Choroid plexus epithelial cell (primary cell): ENCODE results near the gene SH3PXD2A.

ENCODE experiments used
- DNase-seq: peaks from one replicate; pipeline ENCODE4 v3.0.0-alpha.2; 2010; ENCODE audit warnings: low read depth
- H3K4me3 ChIP-seq: 2 replicates; pipeline ENCODE4 v1.5.1; 2011; ENCODE audit warnings: low read depth, mild to moderate bottlenecking, control low read depth, low read length, moderate library complexity
- TF ChIP-seq, protein P1 (sequence below): conservative IDR thresholded peaks from 2 replicates; pipeline ENCODE4 v1.5.1; 2011; ENCODE audit warnings: low read depth, mild to moderate bottlenecking, control low read depth, inconsistent platforms, low read length, moderate library complexity

SH3PXD2A gene

DNA sequence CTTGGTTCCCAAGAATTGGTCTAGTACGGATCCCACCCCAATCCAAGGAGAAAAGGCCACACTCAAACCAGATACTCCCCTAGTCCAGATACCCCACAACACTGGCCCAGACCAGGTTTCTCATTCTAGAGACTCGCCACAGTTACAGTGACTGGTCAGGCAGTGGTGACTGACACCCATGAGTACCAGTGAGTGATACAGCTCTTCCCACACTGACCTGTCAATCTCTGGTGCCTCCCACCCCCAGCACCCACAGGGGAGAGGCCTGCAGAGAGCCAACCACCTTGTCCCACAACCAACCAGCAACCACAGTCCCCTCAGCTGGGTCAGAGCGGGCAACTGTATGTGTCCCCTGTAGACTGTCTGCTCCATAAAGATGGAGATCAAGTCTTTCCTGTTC, 209.1 kb downstream of the SH3PXD2A start:
- DNase-seq: no peak
- no peak overlapping the region for H3K4me3 ChIP-seq
- TF ChIP-seq, protein P1, sequence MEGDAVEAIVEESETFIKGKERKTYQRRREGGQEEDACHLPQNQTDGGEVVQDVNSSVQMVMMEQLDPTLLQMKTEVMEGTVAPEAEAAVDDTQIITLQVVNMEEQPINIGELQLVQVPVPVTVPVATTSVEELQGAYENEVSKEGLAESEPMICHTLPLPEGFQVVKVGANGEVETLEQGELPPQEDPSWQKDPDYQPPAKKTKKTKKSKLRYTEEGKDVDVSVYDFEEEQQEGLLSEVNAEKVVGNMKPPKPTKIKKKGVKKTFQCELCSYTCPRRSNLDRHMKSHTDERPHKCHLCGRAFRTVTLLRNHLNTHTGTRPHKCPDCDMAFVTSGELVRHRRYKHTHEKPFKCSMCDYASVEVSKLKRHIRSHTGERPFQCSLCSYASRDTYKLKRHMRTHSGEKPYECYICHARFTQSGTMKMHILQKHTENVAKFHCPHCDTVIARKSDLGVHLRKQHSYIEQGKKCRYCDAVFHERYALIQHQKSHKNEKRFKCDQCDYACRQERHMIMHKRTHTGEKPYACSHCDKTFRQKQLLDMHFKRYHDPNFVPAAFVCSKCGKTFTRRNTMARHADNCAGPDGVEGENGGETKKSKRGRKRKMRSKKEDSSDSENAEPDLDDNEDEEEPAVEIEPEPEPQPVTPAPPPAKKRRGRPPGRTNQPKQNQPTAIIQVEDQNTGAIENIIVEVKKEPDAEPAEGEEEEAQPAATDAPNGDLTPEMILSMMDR: no peak

DNA sequence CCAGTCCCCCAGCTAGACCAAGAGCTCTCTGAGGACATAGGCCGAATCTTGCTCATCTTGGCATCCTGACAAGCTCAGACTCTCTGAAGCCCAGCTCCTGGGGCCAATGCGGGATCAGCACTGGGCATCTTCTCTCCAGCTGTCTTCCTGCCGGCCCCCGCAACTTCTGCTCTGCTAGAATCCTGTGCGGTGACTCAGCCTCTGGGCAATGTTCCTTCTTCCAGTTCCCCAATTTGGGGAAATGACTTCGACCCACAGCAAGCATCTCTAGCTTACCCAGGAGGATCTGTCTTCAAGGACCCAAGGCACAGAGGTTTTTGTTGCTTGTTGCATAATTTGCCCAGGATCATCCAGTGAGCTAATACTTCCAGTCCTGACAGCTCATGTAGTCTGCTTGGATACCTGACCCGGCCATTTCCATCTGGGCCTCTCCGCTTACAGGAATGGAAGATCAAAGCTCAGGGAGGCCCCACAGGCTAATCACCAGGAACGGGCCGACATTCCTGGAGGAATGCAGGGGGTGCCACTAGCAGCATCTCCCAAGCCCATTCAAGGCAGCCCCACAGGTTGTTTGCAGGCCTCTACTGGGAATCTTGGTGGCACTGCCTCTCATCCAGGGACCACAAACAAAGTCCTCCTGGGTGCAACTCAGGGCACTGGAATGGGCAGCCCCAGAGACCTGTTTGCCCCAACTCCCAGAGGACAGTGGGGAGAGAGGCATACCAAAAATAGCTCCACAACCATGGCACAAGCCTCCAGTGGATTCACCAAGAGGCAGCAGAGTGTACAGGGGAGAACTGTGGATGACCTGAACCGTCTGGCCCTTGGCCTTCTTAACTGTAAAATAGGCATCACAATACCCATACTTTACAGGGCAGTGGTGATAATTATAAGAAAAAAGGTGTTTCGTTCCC, 210.0 kb downstream of the SH3PXD2A start:
- DNase-seq: peak; percentile 92
- H3K4me3 ChIP-seq: no peak overlapping the region
- TF ChIP-seq, protein P1: no peak

DNA sequence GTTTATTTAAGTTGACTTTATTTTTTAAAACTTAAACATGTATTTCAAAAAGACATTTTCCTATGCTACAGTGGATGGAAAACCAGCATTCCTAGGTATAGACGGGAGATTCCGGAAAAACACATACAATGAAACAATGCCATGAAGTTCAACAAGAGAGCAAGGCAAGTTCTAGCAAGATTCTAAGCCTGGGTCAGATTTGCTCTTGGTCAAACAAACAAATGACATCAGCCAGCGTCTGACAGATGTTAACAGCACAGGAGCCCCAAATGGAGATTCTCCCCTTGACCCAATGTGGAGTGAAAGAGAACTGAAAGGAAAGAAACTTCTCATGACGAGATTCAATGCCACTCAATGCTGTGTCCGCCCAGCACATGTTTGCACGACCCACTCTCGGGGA, 212.0 kb downstream of the SH3PXD2A start:
- TF ChIP-seq, protein P1: no peak
- H3K4me3 ChIP-seq: no peak overlapping the region
- no peak for DNase-seq

DNA sequence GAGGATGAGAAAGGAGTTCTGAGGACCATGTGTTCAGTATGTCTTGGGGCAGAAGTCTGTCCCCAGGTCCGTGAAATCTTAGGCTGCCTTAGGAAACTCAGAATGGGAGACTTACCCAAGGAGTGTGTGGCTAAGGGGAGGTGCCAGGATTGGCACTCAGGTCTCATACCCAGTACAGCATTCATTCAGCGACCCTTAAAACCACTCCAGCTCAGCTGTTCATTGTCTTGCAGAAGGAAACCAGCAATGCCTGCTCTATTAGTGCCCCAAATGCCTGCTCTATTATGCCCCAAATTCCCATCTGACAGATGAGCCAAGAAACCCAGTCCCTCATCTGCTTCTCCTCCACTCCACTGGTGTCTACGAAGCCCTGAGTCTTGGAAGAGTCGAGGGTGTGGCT, 214.1 kb downstream of the SH3PXD2A start:
- H3K4me3 ChIP-seq: no peak overlapping the region
- DNase-seq: no peak
- TF ChIP-seq, protein P1: no peak

DNA sequence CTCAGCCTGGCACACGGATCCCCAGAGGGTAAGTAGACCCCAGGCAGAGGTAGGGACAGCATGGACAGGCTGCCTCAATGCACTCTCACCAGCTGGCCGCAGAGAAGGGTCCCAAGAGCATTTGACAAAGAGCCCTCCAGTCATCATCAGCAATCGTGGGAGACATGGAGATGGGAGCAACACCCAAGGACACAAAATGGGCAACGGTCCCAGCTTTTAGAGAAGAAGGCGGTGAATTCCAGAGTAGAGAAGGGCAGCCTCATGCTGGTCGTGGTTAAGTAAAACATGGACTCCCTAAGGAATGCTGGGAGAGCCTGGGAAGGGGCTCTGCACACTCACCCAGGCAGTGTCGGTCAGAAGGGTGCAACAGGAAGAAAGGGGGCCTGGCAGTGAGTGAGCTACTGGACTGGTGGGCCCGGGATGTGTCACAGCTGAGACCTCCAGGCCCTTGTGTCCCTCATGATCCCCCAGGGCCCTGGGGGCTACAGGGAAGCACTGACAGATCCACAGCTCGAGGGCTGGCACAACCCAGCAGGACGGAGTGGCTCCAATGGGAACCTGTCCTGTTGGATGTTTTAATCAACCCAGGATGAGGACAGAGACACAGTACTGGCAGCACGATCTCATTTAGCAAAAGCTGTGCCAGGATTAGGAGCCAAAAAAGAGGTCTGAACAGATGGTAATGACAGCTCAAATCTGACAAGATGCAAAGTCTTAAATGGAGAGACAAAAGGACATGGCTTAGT, 214.8 kb downstream of the SH3PXD2A start:
- peak; percentile 34 for DNase-seq
- no peak overlapping the region for H3K4me3 ChIP-seq
- TF ChIP-seq, protein P1: no peak

DNA sequence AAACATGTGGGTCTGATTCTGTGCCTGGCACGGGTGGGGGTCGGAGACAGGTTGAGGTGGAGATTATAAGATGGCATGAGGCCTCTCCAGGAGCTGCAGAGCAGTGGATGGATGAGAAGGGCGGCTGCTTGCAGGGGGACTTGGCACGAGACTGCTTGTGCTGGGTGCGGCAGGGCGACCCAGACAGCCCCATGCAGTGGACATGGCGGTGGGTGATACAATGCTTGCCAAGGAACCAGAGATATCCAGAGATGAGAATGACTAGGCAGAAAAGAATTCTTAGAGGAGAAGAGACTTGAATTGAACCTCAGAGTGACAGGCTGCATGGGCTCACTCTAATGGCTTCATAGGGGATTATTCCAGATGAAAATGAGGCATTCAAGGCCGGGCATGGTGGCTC, 216.4 kb downstream of the SH3PXD2A start:
- H3K4me3 ChIP-seq: no peak overlapping the region
- TF ChIP-seq, protein P1: no peak
- peak; percentile 32 for DNase-seq
